IMR-90 (cell line): ENCODE data around the gene CREBBP. TPM values are rescaled to one million over a fixed set of nuclear protein-coding genes. Genes with fewer than 3 reads are reported as not detected.

Source experiments
- ATAC-seq: fragments of 200-7000 bp; cut with Tn5 transposase; 2 replicates; pipeline ENCODE4 v1.9.1; 2020; ENCODE audit warnings: low read depth, mild to moderate bottlenecking, moderate library complexity
- BruUV-seq: library from RNA; stranded (reverse); fragments of 400-500 nt; replicated peaks from 2 replicates; lab custom pipeline; 2021; lab: Mats Ljungman, UMichigan
- CTCF ChIA-PET: fragments of 300-600 bp; formaldehyde crosslinking; extraction: SDS; loops from one replicate; lab custom pipeline; 2021; ENCODE audit warnings: antibody characterized with exemption; lab: Yijun Ruan, JAX
- POLR2A ChIA-PET: fragments of 300-600 bp; sonication (Branson Sonifier 250); formaldehyde crosslinking; loops from one replicate; lab custom pipeline; 2022; ENCODE audit warnings: antibody characterized with exemption; ENCODE audit not compliant: unreplicated experiment; lab: Charles Lee
- DNase-seq: peaks from one replicate; pipeline ENCODE4 v3.0.0; 2013
- H2AFZ ChIP-seq: replicated peaks from 2 replicates; pipeline ENCODE3; 2013; ENCODE audit warnings: low read length, mild to moderate bottlenecking; ENCODE audit not compliant: poor library complexity
- H2AK5ac ChIP-seq: 2 replicates; pipeline ENCODE4 v1.6.1; 2013; ENCODE audit warnings: low read depth, low read length, inconsistent platforms
- H2AK9ac ChIP-seq: replicated peaks from 2 replicates; pipeline ENCODE3; 2013; ENCODE audit warnings: mild to moderate bottlenecking, low read depth, low read length, moderate library complexity; ENCODE audit not compliant: poor library complexity
- H2BK120ac ChIP-seq: 2 replicates; pipeline ENCODE4 v1.6.1; 2013; ENCODE audit warnings: low read depth, low read length, inconsistent platforms
- H2BK15ac ChIP-seq: 3 replicates; pipeline ENCODE4 v1.6.1; 2013; ENCODE audit warnings: low read depth, low read length, inconsistent platforms
- H2BK20ac ChIP-seq: 2 replicates; pipeline ENCODE4 v1.6.1; 2013; ENCODE audit warnings: low read depth, mild to moderate bottlenecking, inconsistent platforms, low read length, moderate library complexity
- H2BK5ac ChIP-seq: 2 replicates; pipeline ENCODE4 v1.6.1; 2013; ENCODE audit warnings: mild to moderate bottlenecking, low read depth, low read length, inconsistent platforms; ENCODE audit not compliant: poor library complexity, severe bottlenecking
- H3K14ac ChIP-seq: replicated peaks from 2 replicates; pipeline ENCODE4 v1.6.1; 2013; ENCODE audit warnings: low read depth, low read length, inconsistent platforms
- H3K18ac ChIP-seq: 2 replicates; pipeline ENCODE4 v1.6.1; 2013; ENCODE audit warnings: low read depth, low read length, control low read depth
- H3K23ac ChIP-seq: 2 replicates; pipeline ENCODE4 v1.6.1; 2013; ENCODE audit warnings: low read depth, low read length, inconsistent platforms
- H3K27ac ChIP-seq: 2 replicates; pipeline ENCODE4 v1.5.1; 2013; ENCODE audit warnings: mild to moderate bottlenecking, control low read depth, low read length; ENCODE audit not compliant: insufficient read depth
- H3K27me3 ChIP-seq: 2 replicates; pipeline ENCODE4 v1.6.1; 2013; ENCODE audit warnings: low read length; ENCODE audit not compliant: control insufficient read depth, insufficient read depth
- H3K36me3 ChIP-seq: 2 replicates; pipeline ENCODE4 v1.6.1; 2013; ENCODE audit warnings: low read length, mixed read lengths; ENCODE audit not compliant: control insufficient read depth, insufficient read depth
- H3K4ac ChIP-seq: 2 replicates; pipeline ENCODE4 v1.6.1; 2013; ENCODE audit warnings: low read depth, low read length, inconsistent platforms
- H3K4me1 ChIP-seq: 2 replicates; pipeline ENCODE4 v1.6.1; 2013; ENCODE audit warnings: low read length, mixed read lengths; ENCODE audit not compliant: control insufficient read depth, insufficient read depth
- H3K4me2 ChIP-seq: 2 replicates; pipeline ENCODE4 v1.6.1; 2013; ENCODE audit warnings: low read depth, mild to moderate bottlenecking, control low read depth, low read length, moderate library complexity
- H3K4me3 ChIP-seq: 2 replicates; pipeline ENCODE4 v1.5.1; 2013; ENCODE audit warnings: low read depth, mild to moderate bottlenecking, control low read depth, low read length, moderate library complexity; ENCODE audit not compliant: insufficient read depth
- H3K56ac ChIP-seq: 2 replicates; pipeline ENCODE4 v1.6.1; 2013; ENCODE audit warnings: low read length, inconsistent platforms; ENCODE audit not compliant: insufficient read depth; ENCODE audit errors: extremely low read depth
- H3K79me1 ChIP-seq, 2 experiments: 2 replicates each; pipeline ENCODE4 v1.6.1; 2013; ENCODE audit warnings: low read length in 2 of 2, inconsistent platforms in 1 of 2, low read depth in 1 of 2
- H3K9ac ChIP-seq: 2 replicates; pipeline ENCODE4 v1.6.1; 2013; ENCODE audit warnings: low read depth, low read length, control low read depth
- H3K9me1 ChIP-seq: 2 replicates; pipeline ENCODE4 v1.6.1; 2013; ENCODE audit warnings: low read length, inconsistent platforms; ENCODE audit not compliant: insufficient read depth
- H3K9me3 ChIP-seq: 2 replicates; pipeline ENCODE4 v1.6.1; 2013; ENCODE audit warnings: low read length; ENCODE audit not compliant: control insufficient read depth, insufficient read depth
- H4K20me1 ChIP-seq: 2 replicates; pipeline ENCODE4 v1.6.1; 2013; ENCODE audit warnings: low read length, inconsistent platforms; ENCODE audit not compliant: insufficient read depth
- H4K5ac ChIP-seq: 2 replicates; pipeline ENCODE4 v1.6.1; 2013; ENCODE audit warnings: mild to moderate bottlenecking, low read depth, low read length, control low read depth
- H4K8ac ChIP-seq, 2 experiments: 2 replicates each; pipeline ENCODE4 v1.6.1; 2013; ENCODE audit warnings: low read depth in 2 of 2, low read length in 2 of 2, control low read depth in 1 of 2, inconsistent platforms in 1 of 2
- H4K91ac ChIP-seq: 2 replicates; pipeline ENCODE4 v1.6.1; 2013; ENCODE audit warnings: low read depth, low read length, inconsistent platforms; ENCODE audit not compliant: insufficient read depth
- CHD1 ChIP-seq: IDR thresholded peaks from 2 replicates; pipeline ENCODE4 v1.6.1; 2012; ENCODE audit warnings: low read depth, low read length, improper control_type of control experiment
- CTCF ChIP-seq: conservative IDR thresholded peaks from 2 replicates; pipeline ENCODE4 v1.5.1; 2012; ENCODE audit warnings: mild to moderate bottlenecking, low read depth, low read length, improper control_type of control experiment
- FOS ChIP-seq: fragments of 150-350 bp; IDR thresholded peaks from 2 replicates; pipeline ENCODE4 v1.6.1; 2016; ENCODE audit warnings: low read depth, low read length
- MXI1 ChIP-seq: IDR thresholded peaks from 2 replicates; pipeline ENCODE4 v1.6.1; 2012; ENCODE audit warnings: low read depth, mild to moderate bottlenecking, low read length, moderate library complexity, borderline replicate concordance
- NFE2L2 ChIP-seq: fragments of 150-350 bp; IDR thresholded peaks from 2 replicates; pipeline ENCODE4 v1.6.1; 2016; ENCODE audit warnings: low read depth, mild to moderate bottlenecking, low read length
- RAD21 ChIP-seq: IDR thresholded peaks from 2 replicates; pipeline ENCODE4 v1.6.1; 2012; ENCODE audit warnings: low read length, improper control_type of control experiment
- USF2 ChIP-seq: fragments of 150-350 bp; IDR thresholded peaks from 2 replicates; pipeline ENCODE4 v1.6.1; 2017; ENCODE audit warnings: mild to moderate bottlenecking, antibody characterized with exemption, low read length, low read depth
- dilution Hi-C: fragments of 300-500 bp; cut with HindIII; formaldehyde crosslinking; loops from one replicate; pipeline ENCODE4 v1.14.3; 2018; ENCODE audit warnings: low sequenced_read_pairs; ENCODE audit not compliant: unreplicated experiment
- in situ Hi-C: fragments of 300-500 bp; cut with MboI; formaldehyde crosslinking; loops from 3 replicates; pipeline ENCODE4 v1.14.3; 2019; ENCODE audit warnings: low sequenced_read_pairs, inconsistent platforms, mixed read lengths
- intact Hi-C: fragments of 100-400 bp; cut with micrococcal nuclease; formaldehyde crosslinking; loops from 2 replicates; pipeline ENCODE4 v1.10.0; 2022
- polyA plus RNA-seq, 3 experiments: library from polyadenylated mRNA; depleted of rRNA; stranded (reverse); fragments of >200 nt; gene quantifications; 2 replicates each; pipeline ENCODE4 v1.2.3, GENCODE V29; 2012; ENCODE audit warnings: low replicate concordance in 1 of 3
- total RNA-seq: library from RNA; depleted of rRNA; stranded (reverse); fragments of >200 nt; gene quantifications from 2 replicates; pipeline ENCODE4 v1.2.3, GENCODE V29; 2012

CREBBP gene
- total and polyA plus RNA-seq, 2 of the 4 experiments (the other 2 are of a cell fraction): 7.3 to 12.5 TPM

- peaks cover 100% of the 10 kb centered on the region for H4K20me1 ChIP-seq
- H2BK120ac ChIP-seq: no peak overlapping the region
- H3K18ac ChIP-seq: no peak overlapping the region
- BruUV-seq: no TSS peak
- no peak overlapping the region for H2BK5ac ChIP-seq
- H4K8ac ChIP-seq: no peak overlapping the region
- H2AFZ ChIP-seq: no peak overlapping the region
- no peak for DNase-seq
- no peak overlapping the region for H4K5ac ChIP-seq
- in situ Hi-C loops (no loop called here), intact Hi-C loops (no loop called here), dilution Hi-C loops (no loop called here)
- H2BK20ac ChIP-seq: no peak overlapping the region
- ATAC-seq: no peak
- POLR2A ChIA-PET: no interaction called here
- H3K27me3 ChIP-seq: no peaks in the 10 kb centered on the region
- H2AK5ac ChIP-seq: no peak overlapping the region
- H3K9ac ChIP-seq: no peak overlapping the region
- H3K36me3 ChIP-seq: 0 out of 2 replicates have a peak, but pooled peaks cover 5% of the 10 kb centered on the region
- no peak overlapping the region for H3K4ac ChIP-seq
- no peak overlapping the region for H3K14ac ChIP-seq
- no peaks in the 10 kb centered on the region for H3K9me3 ChIP-seq
- H3K4me2 ChIP-seq: no peak overlapping the region
- H3K23ac ChIP-seq: no peak overlapping the region
- peaks cover 48% of the 10 kb centered on the region for H3K9me1 ChIP-seq
- no peak for TF ChIP-seq MXI1
- TF ChIP-seq CHD1: no peak
- TF ChIP-seq FOS: no peak
- no peak for TF ChIP-seq RAD21
- no peak for TF ChIP-seq CTCF
- TF ChIP-seq NFE2L2: no peak
- no peak for TF ChIP-seq USF2
- no peak overlapping the region for H2AK9ac ChIP-seq
- H3K79me1 ChIP-seq: peaks cover 13 to 97% of the 10 kb centered on the region in 2 experiments; a peak in 3 of 4 replicates
- no peak overlapping the region for H3K56ac ChIP-seq
- H3K4me3 ChIP-seq: no peak overlapping the region
- H4K91ac ChIP-seq: no peak overlapping the region
- H2BK15ac ChIP-seq: no peak overlapping the region
- H3K27ac ChIP-seq: no peak overlapping the region
- H3K4me1 ChIP-seq: peaks cover 29% of the 10 kb centered on the region
- CTCF ChIA-PET: no interaction called here
Observed at GRCh38 chr16:3858801-3859200, 21.7 kb downstream of the CREBBP start.
